ENCODE measurements around the gene CPNE9.

Gene CPNE9

DNA sequence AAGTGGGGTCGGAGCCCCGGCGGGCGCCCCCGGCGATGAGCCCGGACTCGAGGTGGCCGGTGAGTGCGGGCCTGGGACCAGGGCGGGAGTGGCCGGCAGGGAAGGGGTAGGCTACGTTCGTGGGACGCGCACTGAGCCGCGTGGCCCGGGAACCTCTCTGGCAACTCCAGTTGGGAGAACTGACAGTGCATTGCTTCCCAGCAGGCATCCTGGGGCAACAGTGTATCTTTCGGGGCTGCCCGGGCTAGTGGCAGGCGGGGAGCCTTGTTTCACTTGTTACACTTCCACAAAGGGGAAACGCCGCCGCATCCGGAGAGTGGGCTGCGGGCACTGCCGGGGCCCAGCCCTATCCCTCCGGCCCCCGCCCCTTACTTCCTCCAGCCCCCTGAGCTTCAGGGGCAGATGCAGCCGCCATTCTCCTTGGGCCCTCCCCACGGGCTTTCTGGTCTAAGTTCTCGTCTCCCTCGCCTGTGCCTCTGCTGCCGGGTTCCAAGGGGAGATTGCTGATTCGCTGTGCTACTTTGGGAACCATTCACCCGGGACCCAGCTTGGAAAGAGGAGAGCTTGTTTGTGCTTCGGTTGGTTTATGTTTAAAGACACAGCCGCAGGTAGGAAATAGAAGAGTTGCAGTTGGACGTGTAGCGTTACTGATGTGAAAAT is 28.6 kb downstream of the CPNE9 start:
- no peak for DNase-seq (ENCODE audit: low read depth, low spot score)
- H3K4me3 ChIP-seq (ENCODE audit: low read length), result peak overlapping the region; percentile 88

DNA sequence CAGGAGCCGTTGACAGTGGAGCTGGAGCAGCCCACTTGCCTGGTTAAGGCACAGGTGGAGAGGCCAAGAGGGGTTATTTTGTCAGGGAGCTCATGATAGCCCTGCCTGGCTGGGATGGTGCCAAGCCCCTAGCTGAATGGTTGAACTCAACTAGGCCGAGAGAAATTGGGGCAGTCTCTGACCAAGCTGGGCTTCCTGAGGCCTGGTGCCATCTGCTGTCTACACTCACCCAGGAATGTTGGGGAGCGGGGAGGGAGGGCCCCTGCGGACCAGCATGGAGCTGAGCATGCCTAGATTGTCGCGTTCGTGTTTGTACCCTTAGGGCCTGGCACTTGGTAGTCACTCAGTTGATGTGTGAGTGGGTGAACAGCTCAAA is 29.1 kb downstream of the CPNE9 start:
- no peak for DNase-seq (ENCODE audit: low read depth, low spot score)
- peak overlapping the region; percentile 88 for H3K4me3 ChIP-seq (ENCODE audit: low read length)

DNA sequence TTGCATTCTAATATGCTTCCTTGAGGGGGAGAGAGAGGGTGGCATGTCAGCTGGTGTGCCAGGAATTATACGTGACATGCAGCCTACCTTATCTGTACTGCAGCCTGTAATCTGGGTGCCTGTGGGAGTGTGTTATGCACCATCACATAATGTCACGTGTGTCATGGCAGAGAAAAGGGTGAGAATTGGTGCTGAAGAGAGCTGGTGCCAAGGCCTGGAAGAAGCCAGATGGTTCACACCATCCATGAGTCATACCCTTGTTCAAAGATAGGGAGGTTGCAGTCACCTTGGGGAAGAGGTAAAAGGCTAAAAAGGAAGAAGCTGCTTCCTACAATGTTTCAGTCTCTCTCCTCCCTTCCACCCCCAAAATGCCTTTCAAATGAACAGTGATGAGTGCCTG is 33.2 kb downstream of the CPNE9 start:
- H3K4me3 ChIP-seq (ENCODE audit: low read length), result no peak overlapping the region
- DNase-seq (ENCODE audit: low read depth, low spot score), result no peak

GRCh38 chr3:9739181-9739580 is 35.5 kb downstream of the CPNE9 start:
- no peak for DNase-seq (ENCODE audit: low read depth, low spot score)
- H3K4me3 ChIP-seq (ENCODE audit: low read length), result no peak overlapping the region

DNA sequence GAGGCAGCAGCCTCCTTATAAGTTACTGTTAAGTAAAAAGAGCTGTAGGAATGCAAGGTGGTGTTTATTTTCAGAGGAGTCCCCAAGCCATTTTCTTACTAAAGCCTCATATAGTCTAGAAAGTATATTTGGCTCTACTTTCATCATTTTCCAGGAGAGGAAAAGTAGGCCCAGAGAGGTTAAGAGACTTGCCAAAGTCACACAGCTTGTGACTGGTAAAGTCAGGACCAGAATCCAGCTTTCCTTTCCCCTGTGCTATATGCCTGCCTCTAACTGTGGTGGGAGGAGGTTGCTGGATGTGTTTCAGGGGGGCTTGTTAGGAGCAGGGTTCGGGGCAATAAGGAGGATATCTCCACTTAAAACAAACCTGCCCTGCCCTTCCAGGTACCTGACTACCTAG is 38.9 kb downstream of the CPNE9 start:
- H3K4me3 ChIP-seq (ENCODE audit: low read length), result no peak overlapping the region
- no peak for DNase-seq (ENCODE audit: low read depth, low spot score)

- no peak for DNase-seq (ENCODE audit: low read depth, low spot score)
- H3K4me3 ChIP-seq (ENCODE audit: low read length), result no peak overlapping the region
Observed at GRCh38 chr3:9743548-9743947, 39.9 kb downstream of the CPNE9 start.

- no peak for DNase-seq (ENCODE audit: low read depth, low spot score)
- H3K4me3 ChIP-seq (ENCODE audit: low read length), result no peak overlapping the region
Observed at GRCh38 chr3:9744162-9744561, 40.5 kb downstream of the CPNE9 start.

GRCh38 chr3:9745521-9745920 is 41.9 kb downstream of the CPNE9 start:
- no peak for DNase-seq (ENCODE audit: low read depth, low spot score)
- no peak overlapping the region for H3K4me3 ChIP-seq (ENCODE audit: low read length)

GRCh38 chr3:9746330-9746729 is 42.7 kb downstream of the CPNE9 start:
- H3K4me3 ChIP-seq (ENCODE audit: low read length), result no peak overlapping the region
- no peak for DNase-seq (ENCODE audit: low read depth, low spot score)

- no peak overlapping the region for H3K4me3 ChIP-seq (ENCODE audit: low read length)
- no peak for DNase-seq (ENCODE audit: low read depth, low spot score)
Observed at GRCh38 chr3:9747267-9747666, 43.6 kb downstream of the CPNE9 start.

DNA sequence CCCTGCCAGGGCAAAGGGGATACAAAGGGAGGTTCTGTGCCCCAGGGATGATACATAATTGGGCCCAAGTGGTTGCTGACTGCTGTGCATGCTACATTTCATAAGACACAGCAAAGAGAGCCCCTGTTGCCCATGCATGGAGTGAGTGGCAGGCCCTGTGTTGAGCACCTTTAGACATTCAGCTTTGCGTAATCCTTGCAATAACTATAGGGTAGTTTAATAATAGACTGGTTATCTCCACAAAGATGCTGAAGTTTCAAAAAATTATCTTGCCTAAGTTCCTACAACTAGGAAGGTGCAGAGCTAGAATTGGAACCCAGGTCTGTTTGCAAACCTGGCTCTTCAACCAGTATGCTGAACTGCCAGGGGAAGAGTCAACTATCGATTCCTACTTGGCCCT is 44.4 kb downstream of the CPNE9 start:
- no peak overlapping the region for H3K4me3 ChIP-seq (ENCODE audit: low read length)
- DNase-seq (ENCODE audit: low read depth, low spot score), result no peak

GRCh38 chr3:9749296-9749644 is 45.6 kb downstream of the CPNE9 start:
- H3K4me3 ChIP-seq (ENCODE audit: low read length), result peak overlapping the region; percentile 88
- DNase-seq (ENCODE audit: low read depth, low spot score), result no peak

- DNase-seq (ENCODE audit: low read depth, low spot score), result peak; percentile 98
- peak within 1 kb of the TSS; percentile 88 for H3K4me3 ChIP-seq (ENCODE audit: low read length)
Observed at GRCh38 chr3:9749645-9750555, 46.3 kb downstream of the CPNE9 start, which contains the start of gene OGG1. TSS of gene OGG1 (plus strand) at chr3:9749952. CDS start at chr3:9750287, 335 bp downstream.

GRCh38 chr3:9750556-9751411 is 47.2 kb downstream of the CPNE9 start:
- peak overlapping the region; percentile 88 for H3K4me3 ChIP-seq (ENCODE audit: low read length)
- no peak for DNase-seq (ENCODE audit: low read depth, low spot score)

- no peak overlapping the region for H3K4me3 ChIP-seq (ENCODE audit: low read length)
- DNase-seq (ENCODE audit: low read depth, low spot score), result peak; percentile 44
Observed at GRCh38 chr3:9754678-9755077, 51.0 kb downstream of the CPNE9 start.

GRCh38 chr3:9757427-9757826 is 53.8 kb downstream of the CPNE9 start:
- DNase-seq (ENCODE audit: low read depth, low spot score), result no peak
- H3K4me3 ChIP-seq (ENCODE audit: low read length), result no peak overlapping the region

DNA sequence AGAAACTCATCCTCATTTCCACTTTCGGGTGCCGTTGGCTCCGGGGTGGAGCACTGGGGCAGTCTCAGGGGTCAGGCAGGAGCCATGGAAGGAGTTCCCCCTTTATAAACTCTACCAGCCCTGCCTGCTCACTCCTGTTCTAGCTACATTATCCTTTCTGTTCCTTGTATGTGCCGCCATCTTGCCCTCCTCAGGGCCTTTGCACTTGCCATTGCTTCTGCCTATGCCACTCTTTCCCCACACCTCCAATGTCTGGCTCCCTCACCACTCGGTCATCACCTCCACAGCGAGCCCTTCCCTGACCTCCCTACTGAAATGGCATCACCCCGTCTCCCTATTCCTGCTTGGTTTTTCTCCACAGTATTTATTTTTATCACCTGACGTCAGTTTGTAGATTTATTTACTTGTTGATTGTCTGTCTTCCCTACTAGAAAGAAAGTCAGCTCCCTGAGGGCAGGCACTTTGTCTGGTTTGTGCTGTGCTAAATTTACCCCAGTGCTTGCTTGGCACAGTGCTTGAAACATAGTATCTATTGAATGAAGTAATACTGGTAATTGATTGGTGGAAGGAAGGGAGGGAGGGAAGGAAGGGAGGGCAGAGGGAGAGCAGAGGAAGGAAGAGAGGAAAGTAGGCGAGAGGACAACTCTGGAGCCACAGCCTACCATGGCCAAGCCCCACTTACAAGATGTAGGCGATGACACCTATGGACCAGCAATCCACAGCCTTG is 57.3 kb downstream of the CPNE9 start:
- H3K4me3 ChIP-seq (ENCODE audit: low read length), result no peak overlapping the region
- DNase-seq (ENCODE audit: low read depth, low spot score), result no peak

GRCh38 chr3:9761919-9762318 is 58.3 kb downstream of the CPNE9 start:
- no peak overlapping the region for H3K4me3 ChIP-seq (ENCODE audit: low read length)
- no peak for DNase-seq (ENCODE audit: low read depth, low spot score)

DNA sequence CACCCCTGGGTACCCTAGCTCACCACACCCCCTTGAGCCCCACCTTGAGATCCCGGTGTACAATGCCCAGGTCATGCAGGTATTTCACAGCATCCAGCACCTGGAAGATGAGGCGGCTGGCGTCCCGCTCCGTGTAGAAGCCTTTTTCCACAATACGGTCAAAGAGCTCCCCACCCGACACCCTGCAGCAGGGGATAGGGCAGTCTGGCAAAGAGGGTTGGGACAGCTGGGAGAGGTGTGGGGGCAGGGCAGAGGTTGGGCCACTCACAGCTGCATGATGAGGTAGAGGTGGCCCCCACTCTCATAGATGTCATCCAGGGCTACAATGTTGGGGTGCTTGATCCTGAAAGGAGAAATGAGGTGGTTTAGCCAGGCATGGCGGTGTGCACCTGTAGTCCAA is 59.2 kb downstream of the CPNE9 start:
- H3K4me3 ChIP-seq (ENCODE audit: low read length), result no peak overlapping the region
- no peak for DNase-seq (ENCODE audit: low read depth, low spot score)
